Stimulated activated CD4-positive, alpha-beta T cell treated with anti-CD3 and anti-CD28 coated beads, Interleukin-2, amount 100 ng/mL, for 24 hours (primary cell): Measurements from ENCODE around the gene IGFBP5.

Source experiments
- DNase-seq, 2 donors: peaks; one replicate each; pipeline ENCODE4 v3.0.0-alpha.2; 2020

Gene IGFBP5, protein sequence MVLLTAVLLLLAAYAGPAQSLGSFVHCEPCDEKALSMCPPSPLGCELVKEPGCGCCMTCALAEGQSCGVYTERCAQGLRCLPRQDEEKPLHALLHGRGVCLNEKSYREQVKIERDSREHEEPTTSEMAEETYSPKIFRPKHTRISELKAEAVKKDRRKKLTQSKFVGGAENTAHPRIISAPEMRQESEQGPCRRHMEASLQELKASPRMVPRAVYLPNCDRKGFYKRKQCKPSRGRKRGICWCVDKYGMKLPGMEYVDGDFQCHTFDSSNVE

DNA sequence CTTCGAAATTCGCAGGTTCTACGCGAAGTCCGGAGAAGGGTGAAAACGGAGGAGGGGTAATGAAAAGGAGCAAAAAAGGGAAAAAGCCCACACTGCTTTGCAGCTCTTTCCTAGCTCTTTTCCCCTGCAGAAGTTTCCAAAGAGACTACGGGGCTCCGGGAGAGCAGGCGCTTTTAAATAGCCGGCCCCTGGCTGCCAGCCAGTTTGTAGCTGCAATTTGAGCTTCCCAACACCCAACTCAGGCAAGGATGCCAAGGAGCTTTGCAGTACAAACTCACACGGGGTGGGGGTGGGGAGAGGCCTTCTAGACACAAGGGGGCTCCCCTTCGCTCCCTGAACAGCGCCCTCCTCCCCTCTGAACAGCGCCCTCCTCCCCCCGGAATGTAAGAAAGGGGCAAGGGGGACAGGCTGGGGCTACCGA, at the start of gene IGFBP5:
Gene IGFBP5 (minus strand): TSS at position 149 of the 421 bp plus-strand sequence. CDS start 774 bp downstream, outside the sequence.
- no peak for DNase-seq

DNA sequence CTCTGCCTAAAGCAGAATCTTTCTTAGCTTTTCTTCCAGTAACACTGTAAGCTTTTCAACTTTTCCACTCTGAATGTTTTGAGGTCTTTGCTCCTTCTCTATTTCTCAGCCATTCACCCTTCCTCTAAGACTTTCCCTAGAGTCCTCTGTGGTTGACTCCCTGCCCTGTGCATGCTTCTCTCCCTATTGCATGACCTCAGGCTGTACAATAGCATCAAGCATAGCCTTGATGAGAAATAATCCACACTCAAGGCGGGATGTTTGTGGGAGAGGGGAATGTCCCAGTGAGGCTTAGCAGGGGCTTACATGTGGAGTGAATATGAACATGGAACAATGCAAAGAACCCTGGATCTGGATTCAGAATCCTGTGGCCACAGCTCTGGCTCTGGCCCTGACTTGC, 48.4 kb upstream of the IGFBP5 start:
- no peak for DNase-seq

DNA sequence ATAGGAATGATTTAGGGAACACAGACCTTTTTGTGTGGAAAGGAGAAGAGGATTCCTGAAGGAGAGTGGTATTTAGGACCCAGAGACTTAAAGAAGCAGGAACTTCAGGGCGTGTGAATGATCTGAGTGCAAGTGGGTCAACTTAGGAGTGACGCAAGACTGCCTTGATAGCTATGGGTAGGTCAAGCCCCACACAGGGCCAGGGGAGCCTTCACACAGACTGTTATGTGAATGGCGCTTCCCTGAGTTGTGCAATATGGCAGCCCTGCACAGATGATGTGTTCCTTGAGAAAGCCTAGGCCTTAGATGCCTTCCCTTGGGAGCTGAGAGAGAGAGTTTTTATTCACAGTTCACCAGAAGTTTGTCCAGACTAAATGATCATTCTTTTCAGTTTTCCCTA, 47.1 kb upstream of the IGFBP5 start:
- no peak for DNase-seq

DNA sequence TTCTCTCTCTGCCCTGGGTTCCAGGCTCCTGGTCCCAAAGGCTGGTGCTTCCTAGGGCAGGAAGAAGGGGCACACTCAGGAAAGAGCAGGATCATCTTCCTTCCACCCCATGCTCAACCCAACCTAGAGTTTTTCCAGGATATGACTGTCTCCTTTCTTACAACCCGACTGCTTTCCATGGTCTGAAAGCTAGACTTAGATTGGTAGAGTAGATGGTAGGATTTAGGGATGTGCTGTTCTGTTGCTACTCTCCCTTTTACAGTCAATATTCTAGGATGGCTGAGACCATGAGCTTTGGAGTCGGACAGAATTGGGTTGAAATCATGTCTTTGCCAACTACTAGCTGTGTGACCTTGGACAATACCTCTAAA, 45.9 kb upstream of the IGFBP5 start:
- no peak for DNase-seq

DNA sequence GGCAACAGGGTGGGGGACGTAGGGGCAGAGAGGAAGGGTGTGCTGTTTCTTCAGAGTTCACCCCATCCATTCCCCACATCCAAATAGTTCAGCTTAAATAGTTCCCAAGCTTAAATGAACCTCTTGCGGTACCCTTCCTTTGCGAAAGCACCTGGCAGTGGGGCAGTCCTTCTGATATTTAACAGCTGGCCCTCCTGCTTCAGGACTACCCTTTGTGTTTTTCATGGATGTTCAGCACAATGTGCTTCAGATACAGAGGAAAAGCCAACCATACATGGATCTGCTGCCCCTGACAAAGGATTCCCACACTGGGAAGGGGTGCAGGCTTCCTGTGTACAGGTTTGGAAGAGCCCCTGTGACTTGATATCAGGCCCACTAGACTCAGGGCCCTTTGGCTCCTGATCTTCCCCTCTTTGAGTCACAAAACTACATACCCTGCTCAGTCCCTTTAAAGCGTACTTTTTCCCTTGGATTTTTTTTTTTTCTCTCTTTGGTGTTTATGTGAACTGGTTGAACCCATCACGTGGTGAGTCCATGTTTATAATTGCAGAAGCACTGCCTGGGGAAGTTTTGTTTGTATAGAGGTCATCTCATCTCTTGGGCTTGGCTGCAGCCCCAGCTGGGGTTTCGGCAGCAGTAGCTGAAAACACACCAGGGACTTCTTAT, 45.3 kb upstream of the IGFBP5 start:
- DNase-seq = no peak

DNA sequence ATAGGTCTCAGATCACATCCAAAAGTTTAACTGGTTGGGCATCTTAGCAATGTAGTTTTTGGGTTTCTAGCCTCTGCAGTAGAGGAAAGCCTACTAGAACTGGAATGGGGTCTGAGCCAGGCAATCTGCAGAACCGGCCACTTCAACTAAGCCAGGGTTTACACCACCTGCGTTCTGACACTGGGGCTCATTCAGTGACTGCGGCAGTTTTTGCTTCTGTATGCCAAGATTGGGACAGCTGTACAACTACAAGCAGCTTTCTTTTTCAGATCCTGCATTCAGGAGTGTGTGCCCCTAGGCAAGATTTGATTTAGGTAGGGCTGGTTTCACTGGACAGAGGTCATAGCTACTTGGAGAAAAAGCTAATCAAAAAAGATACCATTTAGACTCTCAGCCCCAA, 43.7 kb upstream of the IGFBP5 start:
- DNase-seq = no peak

DNA sequence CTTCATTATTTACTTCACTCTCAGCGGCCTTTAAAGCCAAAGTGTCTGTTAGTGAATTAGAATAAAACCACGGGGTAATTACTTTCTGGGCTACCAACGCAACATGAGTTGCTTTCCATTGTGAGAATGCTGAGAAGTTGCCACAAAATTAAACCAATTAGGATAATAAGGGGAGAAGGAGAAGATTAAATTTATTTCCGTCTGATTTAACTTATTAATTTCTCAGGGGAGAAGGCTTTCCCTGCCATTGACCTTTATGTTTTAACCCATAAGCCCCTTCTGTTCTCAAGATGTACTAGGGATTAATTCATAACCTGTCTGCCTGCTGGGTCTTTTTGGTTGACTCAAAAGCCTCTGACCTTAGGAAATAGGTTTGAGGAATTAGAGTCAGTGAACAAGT, 42.3 kb upstream of the IGFBP5 start:
- DNase-seq = no peak

DNA sequence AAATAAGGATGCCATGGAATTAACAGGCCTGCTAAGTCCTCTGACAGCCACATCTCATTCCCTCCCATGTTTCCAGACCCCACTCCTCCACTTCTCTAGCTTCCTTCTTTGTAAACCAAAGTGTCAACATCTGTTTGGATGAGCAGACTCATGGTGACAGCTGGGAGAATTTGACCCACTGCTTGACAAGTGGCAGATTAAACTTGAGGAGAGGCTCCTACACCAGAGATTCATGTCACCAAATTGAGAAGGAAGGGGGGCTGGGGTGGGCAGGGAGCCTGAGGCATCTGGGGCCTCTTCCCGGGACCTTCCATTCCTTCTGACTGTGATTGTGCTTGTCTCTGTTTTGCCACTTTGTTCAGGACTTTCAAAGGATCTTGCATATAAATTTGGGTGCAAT, 41.0 kb upstream of the IGFBP5 start:
- no peak for DNase-seq

DNA sequence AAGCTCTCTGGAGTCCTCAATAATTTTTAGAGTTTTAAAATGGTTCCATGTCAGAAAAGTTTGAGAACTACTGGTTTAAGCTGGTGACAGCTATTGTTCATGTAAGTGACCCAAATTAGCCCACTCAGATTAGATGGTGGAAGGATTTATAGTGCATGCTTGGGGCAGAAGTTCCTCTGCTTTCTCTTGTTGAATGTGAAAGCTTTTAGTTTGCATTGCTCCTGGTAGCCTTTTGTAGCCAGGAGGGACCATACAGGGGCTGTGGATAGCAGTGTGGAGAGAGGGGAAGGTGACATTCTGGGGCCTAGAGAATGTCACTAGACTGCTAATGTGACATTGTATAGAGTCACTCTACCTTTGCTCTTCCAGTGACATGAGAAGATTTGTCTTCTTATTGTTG, 40.3 kb upstream of the IGFBP5 start:
- DNase-seq = no peak

DNA sequence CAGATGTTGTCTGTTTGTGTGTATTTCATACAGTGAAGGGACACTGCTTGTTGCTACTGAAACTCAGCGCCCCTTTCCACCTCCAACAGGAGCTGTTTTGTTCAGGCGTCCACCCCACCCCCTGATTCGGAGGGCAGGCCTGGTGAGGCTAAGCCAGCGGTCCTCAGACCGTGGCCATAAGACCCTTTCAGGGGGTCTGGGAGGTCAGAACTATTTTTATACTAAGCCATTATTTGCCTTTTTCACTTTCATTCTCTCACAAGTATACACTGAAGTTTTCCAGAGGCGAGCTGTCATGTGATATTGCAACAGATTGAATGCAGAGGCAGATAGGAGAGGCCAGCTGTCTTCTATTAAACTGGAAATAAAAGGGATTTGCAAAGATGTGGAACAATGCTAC, 39.7 kb upstream of the IGFBP5 start:
- no peak for DNase-seq

DNA sequence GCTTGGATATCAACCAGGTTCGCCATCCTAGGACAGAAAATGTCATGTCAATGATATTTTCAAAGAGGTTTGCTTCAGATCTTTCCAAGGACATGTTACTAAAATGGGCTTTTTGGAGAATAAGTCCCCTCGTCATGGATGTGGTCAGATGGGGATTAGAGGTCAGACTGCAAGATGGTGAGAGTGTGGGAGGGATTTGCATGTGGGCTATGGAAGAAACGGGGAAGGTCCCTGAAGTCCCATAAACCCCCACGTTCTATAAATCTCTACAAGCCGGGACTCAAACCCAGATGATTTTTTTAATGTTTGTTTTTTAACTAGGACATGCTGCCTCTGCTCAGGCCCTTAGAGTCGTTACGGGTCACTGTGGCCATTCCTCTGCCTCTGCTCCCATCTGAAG, 37.7 kb upstream of the IGFBP5 start:
- no peak for DNase-seq

DNA sequence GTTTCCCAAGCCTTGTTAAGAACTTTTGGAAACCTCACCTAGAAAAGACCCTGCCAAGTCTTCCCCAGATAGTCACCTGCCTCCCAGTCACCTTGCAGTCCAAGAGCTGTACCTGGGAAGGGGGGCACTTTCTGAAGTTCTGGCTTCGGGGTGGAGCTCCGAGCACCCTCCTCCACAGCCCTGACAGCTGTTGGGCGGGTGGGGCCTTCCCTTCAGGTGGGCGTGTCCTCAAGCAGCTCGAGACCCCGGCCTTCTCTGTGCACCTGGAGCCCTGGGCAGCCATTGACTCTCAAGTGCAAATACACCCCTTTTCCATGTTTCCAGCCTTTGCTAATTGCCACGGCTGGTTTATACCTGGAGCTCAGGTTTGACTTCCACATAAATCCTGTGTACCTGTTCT, 37.0 kb upstream of the IGFBP5 start:
- no peak for DNase-seq

DNA sequence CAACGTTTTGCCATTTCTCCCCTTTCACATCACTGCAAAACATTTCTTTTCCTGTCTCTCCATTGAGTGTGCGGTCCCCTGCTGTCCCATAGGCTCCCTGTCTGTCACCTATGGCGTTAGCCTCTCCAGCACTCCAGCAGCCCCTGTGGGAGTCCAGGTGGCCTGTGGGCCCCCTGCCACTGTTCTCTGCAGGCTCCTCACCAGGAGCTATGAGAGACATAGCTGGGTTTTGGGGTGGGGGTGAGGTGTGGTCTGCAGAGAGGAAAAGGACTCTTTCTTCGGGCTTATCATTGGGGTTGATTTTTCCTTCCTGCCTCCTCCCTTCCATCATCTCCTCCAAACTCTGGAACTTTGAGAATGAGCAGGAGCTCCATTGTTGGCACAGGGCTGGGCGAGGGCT, 36.1 kb upstream of the IGFBP5 start:
- no peak for DNase-seq

DNA sequence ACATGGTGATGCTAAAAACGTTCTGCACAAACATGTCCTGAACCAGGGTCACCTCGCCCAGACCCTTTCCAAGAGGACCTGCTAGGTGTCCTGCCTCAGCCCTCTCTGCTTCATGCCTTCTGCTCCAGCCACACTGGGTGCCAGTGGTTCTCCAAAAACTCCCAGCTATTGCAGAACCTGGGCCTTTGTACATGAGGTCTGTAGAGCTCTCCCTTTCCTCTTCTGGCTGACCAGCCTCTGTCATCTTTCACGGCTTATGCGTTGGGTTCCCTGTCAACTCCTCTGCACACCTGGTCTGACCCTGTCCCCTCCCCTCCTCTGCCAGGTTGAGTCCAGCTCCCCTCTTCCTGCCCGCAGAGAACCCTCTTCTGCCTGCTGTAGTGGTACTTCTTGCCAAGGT, 35.5 kb upstream of the IGFBP5 start:
- no peak for DNase-seq

DNA sequence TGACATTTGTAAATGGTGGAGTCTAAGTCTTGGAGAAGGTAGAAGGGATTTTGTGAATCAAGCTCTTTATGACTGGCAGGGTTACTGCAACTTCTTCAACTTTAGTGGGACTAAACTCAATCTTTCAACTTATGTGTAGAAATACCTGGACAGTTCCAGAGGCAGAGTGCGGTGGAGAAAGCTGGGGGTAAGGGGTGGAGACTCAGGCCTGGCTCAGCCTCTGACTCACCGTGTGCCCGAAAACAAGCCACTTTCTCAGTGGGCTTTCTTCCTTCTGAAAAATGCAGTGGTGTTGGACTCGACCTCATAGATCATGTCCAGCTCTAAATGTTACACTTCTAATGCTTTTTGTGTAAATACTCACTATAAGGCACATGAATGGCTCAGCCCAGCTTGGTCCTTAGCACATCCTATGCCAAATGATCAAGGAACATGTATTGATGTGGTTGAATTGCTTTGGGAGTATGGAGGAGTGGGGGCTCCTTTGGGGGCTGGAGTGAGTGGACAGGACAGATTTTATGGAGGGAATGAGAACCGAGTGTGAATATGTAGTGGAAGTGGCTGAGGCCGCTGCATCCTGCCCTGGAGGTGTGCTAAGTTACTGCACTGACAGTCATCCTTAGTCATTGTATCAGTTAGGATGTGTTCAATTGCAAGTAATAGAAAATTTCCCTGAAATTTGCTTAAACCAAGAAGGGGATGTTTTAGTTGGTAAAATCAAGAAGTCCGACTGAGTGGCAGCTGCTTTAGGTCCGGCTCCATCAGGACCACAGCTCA, 32.2 kb upstream of the IGFBP5 start:
- DNase-seq = no peak

DNA sequence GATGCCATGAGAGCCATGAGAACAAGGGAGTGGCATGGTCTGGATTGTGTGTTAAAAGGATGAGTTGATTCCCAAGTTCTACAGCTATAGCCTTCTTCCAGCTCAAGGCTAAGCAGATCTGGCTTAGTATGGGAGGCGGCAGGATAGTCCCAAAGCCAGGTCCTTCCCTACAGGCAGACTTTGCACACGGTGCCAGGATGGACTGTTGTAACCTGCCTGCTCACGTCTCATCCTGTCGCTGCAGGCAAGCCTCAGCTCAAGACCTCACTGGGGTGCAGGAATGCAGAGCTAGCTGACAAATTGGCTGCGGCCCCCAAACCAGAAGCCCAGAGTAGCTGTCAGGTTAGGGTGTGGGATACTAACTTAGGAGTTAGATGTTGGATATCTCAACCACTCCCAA, 28.8 kb upstream of the IGFBP5 start:
- no peak for DNase-seq

DNA sequence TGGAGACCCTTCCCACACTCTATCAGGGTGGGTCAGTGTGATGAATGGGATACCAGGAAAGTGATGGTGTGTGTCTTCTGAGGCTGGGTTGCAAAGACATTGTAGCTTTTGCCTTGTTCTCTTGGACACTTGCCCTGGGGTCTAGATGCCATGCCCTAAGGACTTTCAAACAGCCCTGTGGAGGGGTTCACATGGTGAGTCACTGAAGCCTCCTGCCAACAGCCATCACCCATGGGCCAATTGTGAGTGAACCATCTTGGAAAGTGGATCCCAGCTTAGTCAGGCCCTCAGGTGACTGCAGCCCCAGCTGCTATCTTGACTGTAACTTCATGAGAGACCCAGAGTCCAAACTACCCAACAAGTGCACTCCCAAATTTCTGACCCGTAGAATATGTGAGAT, 25.8 kb upstream of the IGFBP5 start:
- no peak for DNase-seq

DNA sequence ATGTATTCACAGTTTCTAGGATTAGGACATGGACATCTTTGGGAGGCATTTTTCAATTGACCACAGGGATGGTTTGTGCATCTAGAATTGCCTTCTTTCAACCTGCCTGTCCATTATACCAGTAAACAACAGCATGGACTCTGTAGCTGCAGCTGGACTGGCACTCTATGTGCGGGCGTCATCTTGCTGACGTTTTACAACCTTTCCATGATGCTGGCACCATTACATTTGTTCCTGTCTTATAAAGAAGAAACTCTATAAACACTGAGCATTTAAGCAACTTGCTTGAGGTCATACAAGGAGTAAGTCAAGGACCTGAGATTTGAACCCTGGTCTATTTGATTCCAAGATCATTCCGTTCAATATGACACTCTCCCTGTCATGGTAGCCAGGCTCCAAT, 25.4 kb upstream of the IGFBP5 start:
- no peak for DNase-seq

DNA sequence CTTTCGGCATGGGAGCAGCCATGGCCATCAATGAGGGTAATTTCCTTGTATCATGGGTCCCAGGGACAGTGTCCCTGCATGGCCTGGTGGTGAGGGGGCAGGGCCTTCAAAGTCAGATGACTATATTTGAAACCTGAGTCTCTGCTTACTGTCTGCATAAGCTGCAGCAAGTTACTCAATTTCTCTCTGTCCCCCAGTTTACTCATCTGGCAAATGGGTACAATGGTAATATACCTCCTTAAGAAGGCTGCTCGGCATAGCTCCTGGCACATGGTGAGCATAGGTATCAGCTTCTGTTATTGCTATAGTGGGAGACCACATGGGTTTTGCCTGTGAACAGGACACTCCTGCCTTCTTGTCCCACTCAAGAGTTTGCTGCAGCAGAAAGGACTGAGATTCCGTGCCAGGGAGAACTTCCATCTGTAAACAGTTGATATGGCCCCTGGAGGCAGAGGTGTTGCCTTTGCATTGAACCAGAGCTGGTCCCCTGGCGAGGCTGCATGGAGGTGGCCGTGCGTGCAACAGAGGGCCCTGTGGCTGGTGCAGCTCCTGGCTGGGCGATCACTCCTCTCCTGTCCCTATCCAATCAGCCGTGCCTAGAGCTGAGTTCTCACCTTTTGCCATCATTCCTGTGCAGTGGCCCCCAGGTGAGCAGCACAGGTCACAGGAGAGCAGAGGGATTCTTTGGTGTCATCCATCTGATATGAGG, 22.7 kb upstream of the IGFBP5 start:
- DNase-seq = no peak

DNA sequence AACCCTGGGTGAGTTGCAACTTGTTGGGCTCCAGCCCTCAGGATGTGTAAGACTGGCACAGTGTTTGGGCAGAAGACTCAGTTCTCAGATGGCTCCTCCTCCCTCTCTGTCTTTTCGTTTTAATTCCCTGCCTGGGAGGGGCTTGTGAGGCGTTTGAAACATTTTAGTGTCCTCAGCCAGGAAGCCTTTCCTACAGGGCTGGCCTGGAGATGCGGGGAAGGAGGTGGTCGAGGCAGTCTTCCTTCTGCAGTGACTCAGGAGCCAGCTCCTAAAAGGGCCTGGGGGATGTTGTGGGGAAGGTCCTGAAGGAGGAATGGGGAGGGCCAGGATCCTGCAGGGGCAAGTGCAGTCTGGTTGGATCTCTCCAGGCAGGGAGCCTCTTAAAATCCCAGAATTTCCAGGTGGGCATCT, 22.1 kb upstream of the IGFBP5 start:
- no peak for DNase-seq

DNA sequence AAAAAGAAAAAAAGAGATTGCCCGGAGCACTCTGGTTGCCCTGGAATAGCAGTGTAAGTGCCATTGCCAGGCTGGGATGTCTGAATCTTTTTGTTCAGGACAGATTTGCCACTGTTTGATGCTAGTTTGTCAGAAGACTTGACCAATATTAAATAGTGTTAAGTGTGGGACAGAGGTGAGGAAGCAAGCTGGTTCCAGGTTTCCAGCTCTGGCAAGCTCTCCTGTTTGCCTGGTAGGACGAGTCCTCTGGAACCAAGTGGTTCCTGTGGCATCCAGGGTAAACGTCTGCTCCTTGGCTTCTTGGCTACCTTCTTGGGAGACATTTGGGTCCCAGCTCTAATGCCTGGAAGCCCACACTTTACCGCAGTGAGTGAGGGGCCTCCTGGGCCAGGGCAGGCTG, 20.8 kb upstream of the IGFBP5 start:
- no peak for DNase-seq

DNA sequence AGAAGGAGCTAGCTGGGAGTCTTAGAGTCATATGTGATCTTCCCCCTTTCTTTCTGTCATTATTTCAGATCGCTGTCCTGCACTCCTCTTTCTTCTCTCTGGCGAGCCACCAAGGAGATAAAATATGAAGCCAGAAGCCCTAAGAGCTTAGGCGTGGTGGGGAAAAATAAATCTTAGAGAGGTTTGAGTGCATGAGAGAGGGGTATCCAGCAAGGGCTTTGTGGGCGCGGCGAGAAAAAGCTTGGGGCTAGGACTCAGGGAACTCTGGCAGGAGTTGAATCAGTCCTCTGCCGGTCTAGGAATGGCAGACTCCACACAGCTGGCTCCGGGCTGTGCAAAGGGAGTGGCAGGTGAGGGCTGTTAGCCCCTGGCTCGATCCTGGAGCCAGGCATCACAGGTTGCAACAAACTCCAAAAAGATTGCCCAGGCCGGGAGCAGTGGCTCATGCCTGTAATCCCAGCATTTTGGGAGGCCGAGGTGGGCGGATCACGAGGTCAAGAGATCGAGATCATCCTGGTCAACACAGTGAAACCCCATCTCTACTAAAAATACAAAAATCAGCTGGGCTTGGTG, 20.1 kb upstream of the IGFBP5 start:
- no peak for DNase-seq

DNA sequence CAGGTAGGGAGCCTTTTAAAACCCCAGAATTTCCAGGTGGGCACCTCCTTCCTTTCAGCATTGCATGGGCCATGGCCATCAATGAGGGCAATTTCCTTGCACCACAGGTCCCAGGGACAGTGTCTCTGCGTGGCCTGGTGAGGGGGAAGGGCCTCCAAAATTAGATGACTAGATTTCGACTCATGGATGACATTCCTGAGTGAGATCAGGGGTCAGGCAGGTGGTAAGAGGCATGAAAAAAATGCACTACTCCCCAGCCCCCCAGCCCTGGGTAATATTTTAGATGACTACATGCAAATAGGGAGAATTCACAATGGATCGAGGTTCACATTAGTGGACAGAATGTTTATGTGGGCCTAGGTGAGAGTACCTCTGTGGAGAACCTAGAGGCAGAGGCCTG, 19.0 kb upstream of the IGFBP5 start:
- no peak for DNase-seq
